HCT116 (cell line): Measurements from ENCODE around the gene SERTAD3.

Experiments
- CTCF ChIP-seq, 3 experiments: fragments of 200-600 bp in 1 of 3; sonication (generic) in 1 of 3; IDR thresholded peaks in 2 of 3; conservative IDR thresholded peaks in 1 of 3; 2 replicates each; pipeline ENCODE4 v1.5.1; 2012 to 2017; ENCODE audit warnings: low read depth in 2 of 3, low read length in 2 of 3, antibody characterized with exemption in 1 of 3, borderline replicate concordance in 1 of 3, control low read depth in 1 of 3, mild to moderate bottlenecking in 1 of 3, mixed read lengths in 1 of 3, mixed run types in 1 of 3, moderate library complexity in 1 of 3; ENCODE audit not compliant: insufficient read depth in 1 of 3
- POLR2A ChIP-seq: IDR thresholded peaks from 2 replicates; pipeline ENCODE4 v1.7.0; 2011; ENCODE audit warnings: borderline replicate concordance; ENCODE audit not compliant: insufficient read depth, insufficient read length; ENCODE audit errors: extremely low read depth
- TF ChIP-seq, protein P1 (sequence below): IDR thresholded peaks from 2 replicates; pipeline ENCODE4 v1.6.1; 2012; ENCODE audit warnings: low read depth

- TF ChIP-seq POLR2A (no peak), CTCF (IDR thresholded peaks at IDR 0.05 in 2 of 3, conservative IDR thresholded peaks at IDR 0.05 in 1 of 3; ENCODE audit: borderline replicate concordance in 1 of 3, insufficient read depth in 1 of 3, low read depth in 2 of 3, low read length in 2 of 3) (no peak)
- TF ChIP-seq, protein P1, sequence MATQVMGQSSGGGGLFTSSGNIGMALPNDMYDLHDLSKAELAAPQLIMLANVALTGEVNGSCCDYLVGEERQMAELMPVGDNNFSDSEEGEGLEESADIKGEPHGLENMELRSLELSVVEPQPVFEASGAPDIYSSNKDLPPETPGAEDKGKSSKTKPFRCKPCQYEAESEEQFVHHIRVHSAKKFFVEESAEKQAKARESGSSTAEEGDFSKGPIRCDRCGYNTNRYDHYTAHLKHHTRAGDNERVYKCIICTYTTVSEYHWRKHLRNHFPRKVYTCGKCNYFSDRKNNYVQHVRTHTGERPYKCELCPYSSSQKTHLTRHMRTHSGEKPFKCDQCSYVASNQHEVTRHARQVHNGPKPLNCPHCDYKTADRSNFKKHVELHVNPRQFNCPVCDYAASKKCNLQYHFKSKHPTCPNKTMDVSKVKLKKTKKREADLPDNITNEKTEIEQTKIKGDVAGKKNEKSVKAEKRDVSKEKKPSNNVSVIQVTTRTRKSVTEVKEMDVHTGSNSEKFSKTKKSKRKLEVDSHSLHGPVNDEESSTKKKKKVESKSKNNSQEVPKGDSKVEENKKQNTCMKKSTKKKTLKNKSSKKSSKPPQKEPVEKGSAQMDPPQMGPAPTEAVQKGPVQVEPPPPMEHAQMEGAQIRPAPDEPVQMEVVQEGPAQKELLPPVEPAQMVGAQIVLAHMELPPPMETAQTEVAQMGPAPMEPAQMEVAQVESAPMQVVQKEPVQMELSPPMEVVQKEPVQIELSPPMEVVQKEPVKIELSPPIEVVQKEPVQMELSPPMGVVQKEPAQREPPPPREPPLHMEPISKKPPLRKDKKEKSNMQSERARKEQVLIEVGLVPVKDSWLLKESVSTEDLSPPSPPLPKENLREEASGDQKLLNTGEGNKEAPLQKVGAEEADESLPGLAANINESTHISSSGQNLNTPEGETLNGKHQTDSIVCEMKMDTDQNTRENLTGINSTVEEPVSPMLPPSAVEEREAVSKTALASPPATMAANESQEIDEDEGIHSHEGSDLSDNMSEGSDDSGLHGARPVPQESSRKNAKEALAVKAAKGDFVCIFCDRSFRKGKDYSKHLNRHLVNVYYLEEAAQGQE: no peak
Measured at GRCh38 chr19:40411958-40412499, 32.1 kb downstream of the SERTAD3 start.
